Esophagus squamous epithelium (tissue), 5 donors: ENCODE data around the gene SCN1A. TPM values are rescaled to one million over a fixed set of nuclear protein-coding genes. Genes with fewer than 3 reads are reported as not detected.

Experiments
- DNase-seq: peaks from one replicate; lab custom pipeline; 2025; lab: John Stamatoyannopoulos, UW
- H3K27ac ChIP-seq, 4 donors: fragments of 200-600 bp; sonication (generic); one replicate each; pipeline ENCODE4 v1.5.1; 2016 to 2019; ENCODE audit warnings: mild to moderate bottlenecking in 1 of 4
- H3K27me3 ChIP-seq, 4 donors: fragments of 200-600 bp; sonication (generic); 1 replicate in 3 of 4; 2 replicates in 1 of 4; pipeline versions ENCODE4 v1.5.1 to v1.6.0; 2017 to 2021; ENCODE audit warnings: antibody characterized with exemption in 1 of 4
- H3K36me3 ChIP-seq, 3 donors: fragments of 200-600 bp; sonication (generic); one replicate each; pipeline ENCODE4 v1.5.1; 2016 to 2019
- H3K4me1 ChIP-seq, 3 donors: fragments of 200-600 bp; sonication (generic); one replicate each; pipeline ENCODE4 v1.5.1; 2017 to 2019
- H3K4me3 ChIP-seq, 4 donors: fragments of 200-600 bp; sonication (generic); 1 replicate in 3 of 4; 2 replicates in 1 of 4; pipeline ENCODE4 v1.5.1; 2016 to 2019; ENCODE audit warnings: mild to moderate bottlenecking in 2 of 4, moderate library complexity in 1 of 4
- H3K9me3 ChIP-seq, 3 donors: fragments of 200-600 bp; sonication (generic); one replicate each; pipeline ENCODE4 v1.5.1; 2016 to 2019
- POLR2A ChIP-seq, 4 donors: fragments of 450-650 bp; IDR thresholded peaks; one replicate each; pipeline ENCODE4 v1.6.1; 2017; ENCODE audit warnings: antibody characterized with exemption in 4 of 4, mild to moderate bottlenecking in 4 of 4, moderate library complexity in 3 of 4
- WGBS, 2 donors: methylation state at CpG; one replicate each; pipeline ENCODE4 v1.1.5; 2018; 5-methylcytosine and 5-hydroxymethylcytosine counted together
- intact Hi-C: fragments of 100-400 bp; cut with DNase I; formaldehyde crosslinking; loops from one replicate; pipeline ENCODE4 v1.15.0; 2022
- total RNA-seq, 4 donors: library from RNA; depleted of rRNA; stranded (reverse); fragments of >200 nt; gene quantifications; one replicate each; pipeline ENCODE4 v1.1.0, GENCODE V29; 2016
- TF ChIP-seq, protein P1 (sequence below), 6 experiments: fragments of 450-650 bp in 4 of 6; fragments of 200-600 bp in 2 of 6; sonication (generic) in 2 of 6; IDR thresholded peaks; one replicate each; pipeline ENCODE4 v1.5.1; 2016 to 2019; ENCODE audit warnings: antibody characterized with exemption in 6 of 6, mild to moderate bottlenecking in 4 of 6, moderate library complexity in 4 of 6
- donor health status: DM: yes; HTN: yes; CAD: no.

The SCN1A gene
- total RNA-seq, 4 donors from 2014 or later, result not detected

GRCh38 chr2:165959371-165959770 lies 168.4 kb downstream of the SCN1A start:
- 78% methylated on average over 4 of the region's 4 CpGs for WGBS, 2 donors
- Histone ChIP-seq H3K4me1 (peaks cover 0 to 8% (median 6%) of the 10 kb centered on the region in 3 donors), H3K9me3 (no peaks in the 10 kb centered on the region), H3K36me3 (no peaks in the 10 kb centered on the region), H3K27me3 (no peaks in the 10 kb centered on the region), H3K27ac (no peak overlapping the region), H3K4me3 (no peak overlapping the region)
- no peak for DNase-seq
- TF ChIP-seq, protein P1, sequence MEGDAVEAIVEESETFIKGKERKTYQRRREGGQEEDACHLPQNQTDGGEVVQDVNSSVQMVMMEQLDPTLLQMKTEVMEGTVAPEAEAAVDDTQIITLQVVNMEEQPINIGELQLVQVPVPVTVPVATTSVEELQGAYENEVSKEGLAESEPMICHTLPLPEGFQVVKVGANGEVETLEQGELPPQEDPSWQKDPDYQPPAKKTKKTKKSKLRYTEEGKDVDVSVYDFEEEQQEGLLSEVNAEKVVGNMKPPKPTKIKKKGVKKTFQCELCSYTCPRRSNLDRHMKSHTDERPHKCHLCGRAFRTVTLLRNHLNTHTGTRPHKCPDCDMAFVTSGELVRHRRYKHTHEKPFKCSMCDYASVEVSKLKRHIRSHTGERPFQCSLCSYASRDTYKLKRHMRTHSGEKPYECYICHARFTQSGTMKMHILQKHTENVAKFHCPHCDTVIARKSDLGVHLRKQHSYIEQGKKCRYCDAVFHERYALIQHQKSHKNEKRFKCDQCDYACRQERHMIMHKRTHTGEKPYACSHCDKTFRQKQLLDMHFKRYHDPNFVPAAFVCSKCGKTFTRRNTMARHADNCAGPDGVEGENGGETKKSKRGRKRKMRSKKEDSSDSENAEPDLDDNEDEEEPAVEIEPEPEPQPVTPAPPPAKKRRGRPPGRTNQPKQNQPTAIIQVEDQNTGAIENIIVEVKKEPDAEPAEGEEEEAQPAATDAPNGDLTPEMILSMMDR (IDR thresholded peaks at IDR 0.05), result no peak
- intact Hi-C loops, result no loop called here

- H3K4me3 ChIP-seq, result no peak overlapping the region
- TF ChIP-seq POLR2A (IDR thresholded peaks at IDR 0.05), result no peak
- TF ChIP-seq, protein P1 (IDR thresholded peaks at IDR 0.05), result no peak
- no peaks in the 10 kb centered on the region for H3K36me3 ChIP-seq
- intact Hi-C loops, result no loop called here
- no peaks in the 10 kb centered on the region for H3K9me3 ChIP-seq
- 77 to 87% methylated on average over 3 of the region's 3 CpGs for WGBS, 2 donors
- DNase-seq, result no peak
- no peak overlapping the region for H3K27ac ChIP-seq
- H3K4me1 ChIP-seq, result peaks cover 0 to 12% (median 8%) of the 10 kb centered on the region in 3 donors
- H3K27me3 ChIP-seq, result no peaks in the 10 kb centered on the region
Observed at GRCh38 chr2:165958313-165958960, 169.4 kb downstream of the SCN1A start.

DNA sequence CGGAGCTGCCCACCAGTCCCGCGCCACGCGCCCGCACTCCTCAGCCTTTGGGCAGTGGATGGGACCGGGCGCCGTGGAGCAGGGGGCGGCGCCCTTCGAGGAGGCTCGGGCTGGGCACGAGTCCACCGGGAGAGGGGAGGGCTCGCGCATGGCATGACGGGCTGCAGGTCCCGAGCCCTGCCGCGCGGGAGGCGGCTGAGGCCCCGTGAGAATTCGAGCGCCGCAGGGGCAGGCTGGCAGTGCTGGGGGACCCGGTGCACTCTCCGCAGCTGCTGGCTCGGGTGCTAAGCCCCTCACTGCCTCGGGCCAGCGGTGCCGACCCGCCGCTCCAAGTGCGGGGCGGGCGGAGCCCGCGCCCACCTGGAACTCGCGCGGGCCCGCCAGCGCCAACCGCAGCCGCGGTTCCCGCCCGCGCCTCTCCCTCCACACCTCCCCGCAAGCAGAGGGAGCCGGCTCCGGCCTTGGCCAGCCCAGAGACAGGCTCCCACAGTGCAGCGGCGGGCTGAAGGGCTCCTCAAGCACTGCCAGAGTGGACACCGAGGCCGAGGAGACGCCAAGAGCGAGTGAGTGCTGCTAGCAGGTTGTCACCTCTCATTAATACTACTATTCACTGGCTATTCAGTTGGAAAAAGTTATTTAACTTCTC lies 170.7 kb downstream of the SCN1A start:
- Histone ChIP-seq H3K4me1 (peaks cover 0 to 23% (median 11%) of the 10 kb centered on the region in 3 donors), H3K4me3 (no peak overlapping the region), H3K9me3 (no peaks in the 10 kb centered on the region), H3K27ac (no peak overlapping the region), H3K36me3 (no peaks in the 10 kb centered on the region), H3K27me3 (no peaks in the 10 kb centered on the region)
- intact Hi-C loops, result no loop called here
- WGBS, 2 donors, result 94% methylated on average over 9 of the region's 60 CpGs; no CpG with 5 or more reads in 1 of the 2 donors
- DNase-seq, result no peak
- no peak for TF ChIP-seq POLR2A (IDR thresholded peaks at IDR 0.05)
- TF ChIP-seq, protein P1 (IDR thresholded peaks at IDR 0.05), result no peak

- H3K27ac ChIP-seq, result peak within 1 kb of the TSS; percentile 78 to 93 (median 88)
- H3K4me1 ChIP-seq, result peaks cover 0 to 53% (median 13%) of the 10 kb centered on the region in 3 donors
- intact Hi-C loops, result no loop called here
- H3K27me3 ChIP-seq, result no peaks in the 10 kb centered on the region
- TF ChIP-seq, protein P1 (IDR thresholded peaks at IDR 0.05), result peak; percentile 78 to 96 (median 82)
- peak in 2 of 4 donors; percentile 43 to 69 for TF ChIP-seq POLR2A (IDR thresholded peaks at IDR 0.05)
- H3K4me3 ChIP-seq, result peak within 1 kb of the TSS; percentile 59 to 92 (median 72)
- H3K36me3 ChIP-seq, result peaks cover 0 to 3% (median 0%) of the 10 kb centered on the region in 3 donors
- peak; percentile 72 for DNase-seq
- no peaks in the 10 kb centered on the region for H3K9me3 ChIP-seq
- 0 to 1% methylated on average over 23 to 28 of the region's 55 CpGs for whole genome bisulfite sequencing, 2 donors
Observed at GRCh38 chr2:165953655-165954606, 173.9 kb downstream of the SCN1A start, which contains the start of gene TTC21B. TTC21B (minus strand) TSS chr2:165953776; CDS start chr2:165953705, 71 bp downstream.
